ENCODE measurements around the gene FGF4.

- TF ChIP-seq SCRT1 (tag by site-specific recombination; IDR thresholded peaks at IDR 0.05; ENCODE audit: borderline replicate concordance) (no peak), CTCF (tag by site-specific recombination; IDR thresholded peaks at IDR 0.05) (no peak), ZBTB8A (tag by site-specific recombination; IDR thresholded peaks at IDR 0.05) (no peak), ELK4 (IDR thresholded peaks at IDR 0.05; ENCODE audit: borderline replicate concordance, low read depth, low read length) (no peak), ZFP41 (tag by site-specific recombination; IDR thresholded peaks at IDR 0.05; ENCODE audit: borderline replicate concordance) (no peak), ZNF274 (IDR thresholded peaks at IDR 0.05; ENCODE audit: low read length) (no peak), ZNF274 (tag by site-specific recombination; IDR thresholded peaks at IDR 0.05; ENCODE audit: borderline replicate concordance) (no peak), BCL11B (tag by site-specific recombination; IDR thresholded peaks at IDR 0.05; ENCODE audit: low read depth) (no peak), ZNF626 (tag by site-specific recombination; IDR thresholded peaks at IDR 0.05) (no peak), ZNF398 (tag by site-specific recombination; IDR thresholded peaks at IDR 0.05) (no peak), PBX3 (CRISPR knock-in tag; IDR thresholded peaks at IDR 0.05) (no peak), ZBTB7A (tag by site-specific recombination; IDR thresholded peaks at IDR 0.05; ENCODE audit: low read depth) (no peak), ZNF175 (tag by site-specific recombination; IDR thresholded peaks at IDR 0.05) (no peak), ZNF513 (tag by site-specific recombination; IDR thresholded peaks at IDR 0.05) (no peak), ZBTB17 (tag by site-specific recombination; IDR thresholded peaks at IDR 0.05) (no peak)
These were observed 9.6 kb downstream of the FGF4 start for GRCh38 chr11:69765498-69765995.
